ENCODE measurements around the gene C5orf63.

The C5orf63 gene

GRCh38 chr5:127089191-127089590 lies 15.9 kb upstream of the C5orf63 start:
- no peaks in the 10 kb centered on the region for H3K9me3 ChIP-seq (ENCODE audit: insufficient read depth, low read depth, low read length)
- H3K4me3 ChIP-seq (ENCODE audit: low read length) = no peak overlapping the region
- no peaks in the 10 kb centered on the region for H3K36me3 ChIP-seq (ENCODE audit: insufficient read depth, low read depth, low read length)
- H3K4me1 ChIP-seq (ENCODE audit: insufficient read depth, low read length) = peaks cover 11% of the 10 kb centered on the region
- H3K9ac ChIP-seq (ENCODE audit: low read depth, low read length) = no peak overlapping the region
- H3K27me3 ChIP-seq (ENCODE audit: insufficient read depth, low read length) = no peaks in the 10 kb centered on the region
- H3K27ac ChIP-seq (ENCODE audit: low read length) = no peak overlapping the region

DNA sequence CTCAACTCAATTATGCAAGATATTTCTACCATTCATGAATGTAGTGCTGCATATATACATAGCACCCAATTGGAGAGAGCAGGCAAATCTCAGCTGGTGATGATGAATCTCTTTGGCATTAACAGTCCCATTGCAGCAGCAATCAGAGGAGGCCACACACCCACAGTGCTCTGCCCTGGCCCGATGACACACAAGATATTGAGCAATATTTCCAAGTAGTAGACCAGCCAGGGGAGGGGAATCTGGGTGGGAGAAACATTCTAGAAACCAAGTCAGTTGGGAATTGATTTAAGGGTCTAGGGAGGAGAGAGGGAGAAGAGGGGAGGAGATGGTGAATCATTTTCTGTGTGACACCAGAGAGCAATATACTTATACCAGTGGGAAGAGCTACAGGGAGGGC lies 14.9 kb upstream of the C5orf63 start:
- Histone ChIP-seq H3K36me3 (ENCODE audit: insufficient read depth, low read depth, low read length) (no peaks in the 10 kb centered on the region), H3K4me1 (ENCODE audit: insufficient read depth, low read length) (peaks cover 9% of the 10 kb centered on the region), H3K9me3 (ENCODE audit: insufficient read depth, low read depth, low read length) (no peaks in the 10 kb centered on the region), H3K4me3 (ENCODE audit: low read length) (no peak overlapping the region), H3K27me3 (ENCODE audit: insufficient read depth, low read length) (no peaks in the 10 kb centered on the region), H3K27ac (ENCODE audit: low read length) (no peak overlapping the region), H3K9ac (ENCODE audit: low read depth, low read length) (no peak overlapping the region)

- Histone ChIP-seq H3K9me3 (ENCODE audit: insufficient read depth, low read depth, low read length) (no peaks in the 10 kb centered on the region), H3K27ac (ENCODE audit: low read length) (no peak overlapping the region), H3K4me3 (ENCODE audit: low read length) (no peak overlapping the region), H3K27me3 (ENCODE audit: insufficient read depth, low read length) (no peaks in the 10 kb centered on the region), H3K4me1 (ENCODE audit: insufficient read depth, low read length) (peaks cover 11% of the 10 kb centered on the region), H3K36me3 (ENCODE audit: insufficient read depth, low read depth, low read length) (no peaks in the 10 kb centered on the region), H3K9ac (ENCODE audit: low read depth, low read length) (no peak overlapping the region)
Observed at GRCh38 chr5:127086589-127086988, 13.3 kb upstream of the C5orf63 start.

DNA sequence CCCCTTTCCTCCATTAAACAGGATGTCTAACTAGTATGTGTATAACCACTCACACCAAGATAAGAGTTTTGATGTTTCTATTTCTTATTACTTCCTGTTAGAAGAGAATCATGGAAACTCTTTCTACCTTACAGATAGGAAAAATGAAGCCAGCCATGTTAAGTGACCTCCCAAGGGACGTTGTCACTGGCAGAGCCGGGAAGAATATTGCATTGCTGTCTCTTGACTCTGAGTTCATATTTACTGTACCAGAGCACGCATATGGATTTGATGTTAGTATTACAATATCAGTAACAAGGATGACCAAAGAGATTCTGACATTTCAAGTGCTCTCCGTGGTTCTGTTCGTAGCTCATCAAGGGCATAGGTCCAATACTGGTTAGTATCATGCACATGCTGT lies 12.5 kb upstream of the C5orf63 start:
- Histone ChIP-seq H3K4me1 (ENCODE audit: insufficient read depth, low read length) (peaks cover 16% of the 10 kb centered on the region), H3K4me3 (ENCODE audit: low read length) (no peak overlapping the region), H3K9me3 (ENCODE audit: insufficient read depth, low read depth, low read length) (no peaks in the 10 kb centered on the region), H3K36me3 (ENCODE audit: insufficient read depth, low read depth, low read length) (no peaks in the 10 kb centered on the region), H3K27me3 (ENCODE audit: insufficient read depth, low read length) (no peaks in the 10 kb centered on the region), H3K9ac (ENCODE audit: low read depth, low read length) (no peak overlapping the region), H3K27ac (ENCODE audit: low read length) (no peak overlapping the region)

DNA sequence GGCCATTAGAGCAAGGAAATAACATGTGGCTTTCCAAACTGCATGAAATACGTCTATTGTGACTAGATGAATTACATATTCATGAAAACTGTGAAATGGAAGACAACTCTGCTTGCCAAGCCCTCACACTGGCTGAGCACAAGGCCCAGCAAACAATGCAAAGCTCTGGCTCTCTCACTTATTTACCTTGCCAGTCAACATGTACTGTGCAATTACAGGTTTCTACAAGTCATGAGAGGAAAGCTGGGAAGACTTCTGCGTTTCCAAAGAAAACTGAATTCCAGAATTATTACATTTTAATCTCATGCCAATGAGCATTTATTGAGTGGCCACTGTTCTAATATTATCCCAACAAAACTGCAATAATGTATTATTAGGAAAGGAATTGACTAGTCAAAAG lies 12.1 kb upstream of the C5orf63 start:
- Histone ChIP-seq H3K4me1 (ENCODE audit: insufficient read depth, low read length) (peaks cover 20% of the 10 kb centered on the region), H3K9me3 (ENCODE audit: insufficient read depth, low read depth, low read length) (no peaks in the 10 kb centered on the region), H3K36me3 (ENCODE audit: insufficient read depth, low read depth, low read length) (no peaks in the 10 kb centered on the region), H3K27ac (ENCODE audit: low read length) (no peak overlapping the region), H3K9ac (ENCODE audit: low read depth, low read length) (no peak overlapping the region), H3K27me3 (ENCODE audit: insufficient read depth, low read length) (no peaks in the 10 kb centered on the region), H3K4me3 (ENCODE audit: low read length) (no peak overlapping the region)

- Histone ChIP-seq H3K9ac (ENCODE audit: low read depth, low read length) (no peak overlapping the region), H3K9me3 (ENCODE audit: insufficient read depth, low read depth, low read length) (no peaks in the 10 kb centered on the region), H3K27ac (ENCODE audit: low read length) (no peak overlapping the region), H3K27me3 (ENCODE audit: insufficient read depth, low read length) (no peaks in the 10 kb centered on the region), H3K4me1 (ENCODE audit: insufficient read depth, low read length) (peaks cover 26% of the 10 kb centered on the region), H3K36me3 (ENCODE audit: insufficient read depth, low read depth, low read length) (no peaks in the 10 kb centered on the region), H3K4me3 (ENCODE audit: low read length) (no peak overlapping the region)
Observed at GRCh38 chr5:127084656-127085055, 11.4 kb upstream of the C5orf63 start.

- Histone ChIP-seq H3K9me3 (ENCODE audit: insufficient read depth, low read depth, low read length) (no peaks in the 10 kb centered on the region), H3K36me3 (ENCODE audit: insufficient read depth, low read depth, low read length) (no peaks in the 10 kb centered on the region), H3K9ac (ENCODE audit: low read depth, low read length) (no peak overlapping the region), H3K27ac (ENCODE audit: low read length) (no peak overlapping the region), H3K4me1 (ENCODE audit: insufficient read depth, low read length) (peaks cover 23% of the 10 kb centered on the region; the same call in 1 of the 2 replicates), H3K27me3 (ENCODE audit: insufficient read depth, low read length) (no peaks in the 10 kb centered on the region), H3K4me3 (ENCODE audit: low read length) (no peak overlapping the region)
Observed at GRCh38 chr5:127083711-127084110, 10.4 kb upstream of the C5orf63 start.

DNA sequence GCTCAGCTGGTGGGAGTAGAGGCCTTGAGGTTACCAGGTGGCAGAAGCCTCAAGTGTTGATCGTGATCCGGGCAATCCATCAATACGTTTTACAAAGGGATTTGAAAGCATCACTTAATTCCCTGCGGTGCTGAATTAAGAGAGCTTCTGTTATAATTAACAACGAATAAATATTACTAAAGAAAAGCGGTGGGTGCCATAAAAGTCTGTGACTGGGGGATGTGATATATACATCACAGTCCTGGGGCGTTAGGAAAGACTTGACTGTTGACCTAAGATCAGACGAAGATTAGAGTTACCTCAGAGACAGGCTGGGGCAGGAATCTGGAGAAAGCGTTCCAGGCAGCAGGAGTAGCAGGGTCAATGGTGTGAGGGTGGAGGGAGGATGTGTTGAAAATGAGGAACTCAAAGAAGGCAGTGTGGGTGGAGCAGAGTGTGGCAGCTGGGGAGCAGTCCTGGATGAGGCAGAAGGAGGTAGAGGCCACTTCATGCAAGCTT lies 6.7 kb upstream of the C5orf63 start:
- Histone ChIP-seq H3K4me3 (ENCODE audit: low read length) (no peak overlapping the region), H3K4me1 (ENCODE audit: insufficient read depth, low read length) (peaks cover 46% of the 10 kb centered on the region), H3K9me3 (ENCODE audit: insufficient read depth, low read depth, low read length) (no peaks in the 10 kb centered on the region), H3K9ac (ENCODE audit: low read depth, low read length) (no peak overlapping the region), H3K27ac (ENCODE audit: low read length) (no peak overlapping the region), H3K36me3 (ENCODE audit: insufficient read depth, low read depth, low read length) (no peaks in the 10 kb centered on the region), H3K27me3 (ENCODE audit: insufficient read depth, low read length) (no peaks in the 10 kb centered on the region)

- Histone ChIP-seq H3K36me3 (ENCODE audit: insufficient read depth, low read depth, low read length) (no peaks in the 10 kb centered on the region), H3K9me3 (ENCODE audit: insufficient read depth, low read depth, low read length) (no peaks in the 10 kb centered on the region), H3K4me3 (ENCODE audit: low read length) (peak overlapping the region; percentile 16), H3K27ac (ENCODE audit: low read length) (no peak overlapping the region), H3K9ac (ENCODE audit: low read depth, low read length) (no peak overlapping the region), H3K27me3 (ENCODE audit: insufficient read depth, low read length) (no peaks in the 10 kb centered on the region), H3K4me1 (ENCODE audit: insufficient read depth, low read length) (peaks cover 40% of the 10 kb centered on the region)
Observed at GRCh38 chr5:127077366-127077765, 4.1 kb upstream of the C5orf63 start.

DNA sequence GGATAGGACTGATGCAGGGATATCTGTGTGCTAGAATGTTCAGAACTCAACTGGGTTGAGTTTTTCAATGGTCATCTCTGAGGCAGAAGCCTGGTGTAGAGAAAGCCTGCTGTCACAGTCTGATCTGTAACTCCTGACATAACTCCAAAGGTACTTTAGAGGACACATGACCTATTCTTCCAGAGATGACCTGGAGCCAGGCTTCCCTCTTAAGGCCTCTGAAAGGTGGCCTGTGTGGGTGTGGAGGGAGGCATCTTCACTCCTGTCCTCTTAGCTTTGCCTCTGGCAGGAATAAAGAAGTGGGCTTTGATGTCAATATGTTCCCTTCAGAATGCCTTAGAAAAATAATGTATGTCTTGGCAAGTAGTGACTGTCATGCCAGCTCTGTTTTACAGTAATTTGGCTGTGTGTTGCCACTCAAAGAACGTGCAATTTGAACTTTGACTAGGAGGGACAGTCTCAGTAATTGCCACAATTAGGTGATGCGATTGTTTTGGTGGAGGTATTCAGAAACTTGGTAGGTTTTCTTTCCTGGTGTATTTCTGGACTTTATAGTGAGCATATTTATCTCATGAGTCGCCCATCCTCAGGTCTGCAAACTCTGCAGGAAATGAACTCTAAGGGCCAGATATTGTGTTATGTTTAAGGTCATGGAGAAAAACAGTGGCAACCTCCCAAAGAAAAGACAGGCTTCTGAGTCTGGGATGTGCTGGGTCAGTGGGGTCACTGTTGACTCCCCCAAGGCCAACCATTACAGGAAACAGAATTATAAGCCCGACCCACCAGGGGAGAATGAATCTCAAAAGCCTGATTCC lies 3.2 kb upstream of the C5orf63 start:
- Histone ChIP-seq H3K9me3 (ENCODE audit: insufficient read depth, low read depth, low read length) (no peaks in the 10 kb centered on the region), H3K36me3 (ENCODE audit: insufficient read depth, low read depth, low read length) (no peaks in the 10 kb centered on the region), H3K4me1 (ENCODE audit: insufficient read depth, low read length) (peaks cover 40% of the 10 kb centered on the region), H3K27me3 (ENCODE audit: insufficient read depth, low read length) (no peaks in the 10 kb centered on the region), H3K9ac (ENCODE audit: low read depth, low read length) (peak overlapping the region; percentile 23; the same call in 1 of the 2 replicates), H3K27ac (ENCODE audit: low read length) (no peak overlapping the region), H3K4me3 (ENCODE audit: low read length) (peak overlapping the region; percentile 32; the same call in 1 of the 2 replicates)

- H3K36me3 ChIP-seq (ENCODE audit: insufficient read depth, low read depth, low read length) = no peaks in the 10 kb centered on the region
- no peaks in the 10 kb centered on the region for H3K9me3 ChIP-seq (ENCODE audit: insufficient read depth, low read depth, low read length)
- H3K4me3 ChIP-seq (ENCODE audit: low read length) = no peak overlapping the region
- H3K4me1 ChIP-seq (ENCODE audit: insufficient read depth, low read length) = peaks cover 28% of the 10 kb centered on the region
- H3K27me3 ChIP-seq (ENCODE audit: insufficient read depth, low read length) = no peaks in the 10 kb centered on the region
- H3K27ac ChIP-seq (ENCODE audit: low read length) = no peak overlapping the region
- no peak overlapping the region for H3K9ac ChIP-seq (ENCODE audit: low read depth, low read length)
Observed at GRCh38 chr5:127074466-127074865, 1.2 kb upstream of the C5orf63 start.

- peaks cover 8% of the 10 kb centered on the region; the same call in 1 of the 2 replicates for H3K4me1 ChIP-seq (ENCODE audit: insufficient read depth, low read length)
Observed at GRCh38 chr5:127070243-127070642, 3.1 kb downstream of the C5orf63 start.

More at GRCh38 chr5:127070243-127070642, 3.1 kb downstream of the C5orf63 start:
- Histone ChIP-seq H3K9me3 (ENCODE audit: insufficient read depth, low read depth, low read length) (no peaks in the 10 kb centered on the region), H3K36me3 (ENCODE audit: insufficient read depth, low read depth, low read length) (no peaks in the 10 kb centered on the region), H3K27me3 (ENCODE audit: insufficient read depth, low read length) (no peaks in the 10 kb centered on the region), H3K9ac (ENCODE audit: low read depth, low read length) (no peak overlapping the region), H3K27ac (ENCODE audit: low read length) (no peak overlapping the region), H3K4me3 (ENCODE audit: low read length) (no peak overlapping the region)
